DOHH2 (cell line): ENCODE data around the gene PDE4D.
A peak's percentile ranks its signal among the peaks of the same experiment; 100 is the strongest.

Experiments
- H3F3A ChIP-seq: fragments of 200-600 bp; sonication (generic), shearing (Covaris generic); 2 replicates; pipeline ENCODE4 v1.6.0; 2016; ENCODE audit warnings: antibody characterized with exemption, mild to moderate bottlenecking; ENCODE audit not compliant: control insufficient read depth, insufficient read depth
- H3K27ac ChIP-seq: fragments of 200-600 bp; sonication (generic); 2 replicates; pipeline ENCODE4 v1.5.1; 2014; ENCODE audit warnings: low read depth, mild to moderate bottlenecking, low read length, moderate library complexity
- H3K27me3 ChIP-seq: fragments of 200-600 bp; sonication (generic); 2 replicates; pipeline ENCODE4 v1.6.1; 2014; ENCODE audit warnings: mild to moderate bottlenecking, low read length, mixed read lengths; ENCODE audit not compliant: control insufficient read depth
- H3K36me3 ChIP-seq: fragments of 200-600 bp; sonication (generic); 2 replicates; pipeline ENCODE4 v1.6.1; 2014; ENCODE audit warnings: mild to moderate bottlenecking, low read length, moderate library complexity, mixed read lengths; ENCODE audit not compliant: control insufficient read depth
- H3K4me1 ChIP-seq: fragments of 200-600 bp; sonication (generic); 2 replicates; pipeline ENCODE4 v1.6.1; 2014; ENCODE audit warnings: mild to moderate bottlenecking, low read length, mixed read lengths; ENCODE audit not compliant: control insufficient read depth
- H3K4me2 ChIP-seq: fragments of 200-600 bp; sonication (generic); 2 replicates; pipeline ENCODE4 v1.6.0; 2014; ENCODE audit warnings: mild to moderate bottlenecking, low read length, moderate library complexity
- H3K4me3 ChIP-seq: fragments of 200-600 bp; sonication (generic); 2 replicates; pipeline ENCODE4 v1.5.1; 2014; ENCODE audit warnings: mild to moderate bottlenecking, low read length, mixed read lengths
- H3K79me2 ChIP-seq: fragments of 200-600 bp; sonication (generic); 2 replicates; pipeline ENCODE4 v1.6.1; 2014; ENCODE audit warnings: mild to moderate bottlenecking, low read length, mixed read lengths; ENCODE audit not compliant: control insufficient read depth
- H3K9me2 ChIP-seq: fragments of 200-600 bp; sonication (generic); replicated peaks from 2 replicates; pipeline ENCODE4 v1.6.1; 2014; ENCODE audit warnings: mild to moderate bottlenecking, low read length, mixed read lengths; ENCODE audit not compliant: control insufficient read depth
- H3K9me3 ChIP-seq: fragments of 200-600 bp; sonication (generic); 2 replicates; pipeline ENCODE4 v1.6.1; 2014; ENCODE audit warnings: antibody characterized with exemption, low read length, mixed read lengths; ENCODE audit not compliant: control insufficient read depth, insufficient read depth
- H4K20me1 ChIP-seq: fragments of 200-600 bp; sonication (generic); 2 replicates; pipeline ENCODE4 v1.6.0; 2014; ENCODE audit warnings: low read depth, mild to moderate bottlenecking, antibody characterized with exemption, low read length, moderate library complexity; ENCODE audit not compliant: control insufficient read depth, insufficient read depth
- EZH2phosphoT487 ChIP-seq: fragments of 200-600 bp; sonication (generic); IDR thresholded peaks from 2 replicates; pipeline ENCODE4 v1.6.1; 2017; ENCODE audit warnings: borderline replicate concordance, mild to moderate bottlenecking, antibody characterized with exemption, low read length, moderate library complexity, mixed read lengths
- TF ChIP-seq, protein P1 (sequence below): fragments of 200-600 bp; sonication (generic); IDR thresholded peaks from one replicate; pipeline ENCODE4 v1.5.1; 2014; ENCODE audit warnings: antibody characterized with exemption, mild to moderate bottlenecking, low read depth, low read length; ENCODE audit not compliant: poor library complexity, severe bottlenecking

The PDE4D gene

DNA sequence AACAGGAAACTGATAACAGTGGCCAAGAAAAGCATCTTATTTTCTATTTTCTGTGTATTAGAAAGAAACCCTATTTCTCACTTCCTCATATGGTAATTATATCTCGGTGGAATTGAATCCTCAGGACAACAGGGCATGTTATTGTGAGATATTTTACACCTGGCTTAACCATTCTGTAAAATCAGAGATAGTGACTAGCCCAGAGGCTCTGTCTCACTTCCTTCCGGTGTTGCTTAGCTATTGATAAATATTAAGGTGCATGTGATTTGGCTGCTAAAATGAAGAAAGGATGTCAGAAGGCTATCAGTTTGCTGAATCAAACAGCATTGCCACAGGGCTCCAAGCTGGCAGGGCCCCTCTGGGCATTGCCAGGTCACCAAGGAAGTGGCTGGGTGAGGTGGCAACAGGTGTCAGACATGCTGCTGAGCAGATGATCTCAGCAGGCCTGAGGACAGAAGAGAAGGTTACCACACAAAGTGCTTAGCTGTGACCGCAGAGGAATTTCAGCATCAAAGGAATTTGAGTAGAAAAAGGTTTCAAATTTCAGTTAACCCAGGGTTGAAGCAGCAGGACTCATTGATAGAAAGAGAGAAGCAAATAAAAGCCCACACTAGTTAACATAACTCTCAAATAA, 330.7 kb downstream of the PDE4D start:
- H3K27me3 ChIP-seq: no peaks in the 10 kb centered on the region
- H3K27ac ChIP-seq: no peak overlapping the region
- no peaks in the 10 kb centered on the region for H4K20me1 ChIP-seq
- H3K9me3 ChIP-seq: no peaks in the 10 kb centered on the region
- no peaks in the 10 kb centered on the region for H3K9me2 ChIP-seq
- no peaks in the 10 kb centered on the region for H3F3A ChIP-seq
- peak overlapping the region; percentile 31 for H3K4me2 ChIP-seq
- H3K4me1 ChIP-seq: peaks cover 13% of the 10 kb centered on the region
- TF ChIP-seq, protein P1, sequence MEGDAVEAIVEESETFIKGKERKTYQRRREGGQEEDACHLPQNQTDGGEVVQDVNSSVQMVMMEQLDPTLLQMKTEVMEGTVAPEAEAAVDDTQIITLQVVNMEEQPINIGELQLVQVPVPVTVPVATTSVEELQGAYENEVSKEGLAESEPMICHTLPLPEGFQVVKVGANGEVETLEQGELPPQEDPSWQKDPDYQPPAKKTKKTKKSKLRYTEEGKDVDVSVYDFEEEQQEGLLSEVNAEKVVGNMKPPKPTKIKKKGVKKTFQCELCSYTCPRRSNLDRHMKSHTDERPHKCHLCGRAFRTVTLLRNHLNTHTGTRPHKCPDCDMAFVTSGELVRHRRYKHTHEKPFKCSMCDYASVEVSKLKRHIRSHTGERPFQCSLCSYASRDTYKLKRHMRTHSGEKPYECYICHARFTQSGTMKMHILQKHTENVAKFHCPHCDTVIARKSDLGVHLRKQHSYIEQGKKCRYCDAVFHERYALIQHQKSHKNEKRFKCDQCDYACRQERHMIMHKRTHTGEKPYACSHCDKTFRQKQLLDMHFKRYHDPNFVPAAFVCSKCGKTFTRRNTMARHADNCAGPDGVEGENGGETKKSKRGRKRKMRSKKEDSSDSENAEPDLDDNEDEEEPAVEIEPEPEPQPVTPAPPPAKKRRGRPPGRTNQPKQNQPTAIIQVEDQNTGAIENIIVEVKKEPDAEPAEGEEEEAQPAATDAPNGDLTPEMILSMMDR: no peak
- no peak for TF ChIP-seq EZH2phosphoT487
- no peaks in the 10 kb centered on the region for H3K79me2 ChIP-seq
- no peaks in the 10 kb centered on the region for H3K36me3 ChIP-seq
- H3K4me3 ChIP-seq: no peak overlapping the region

DNA sequence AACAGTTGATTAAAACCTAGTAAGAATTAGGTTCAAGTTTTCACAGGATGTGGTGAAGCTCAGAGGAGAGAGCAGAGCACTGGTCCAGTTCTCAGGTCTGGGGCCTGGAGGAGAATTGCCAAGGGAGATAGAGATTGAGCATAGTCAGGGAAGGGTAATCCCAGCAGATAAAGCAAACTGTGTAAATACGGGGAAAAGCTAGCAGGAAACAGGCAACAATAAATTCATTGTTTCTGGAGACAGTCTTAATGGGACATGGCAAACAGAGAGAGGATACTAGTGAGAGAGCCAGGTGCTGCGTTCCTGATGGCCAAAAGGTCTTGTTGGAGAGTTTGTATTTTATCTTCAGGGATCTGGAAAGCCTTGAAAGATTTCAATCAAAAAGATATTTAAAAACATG, 333.0 kb downstream of the PDE4D start:
- Histone ChIP-seq H3K9me2 (no peaks in the 10 kb centered on the region), H3K27me3 (no peaks in the 10 kb centered on the region), H3K9me3 (no peaks in the 10 kb centered on the region), H3K4me1 (peaks cover 13% of the 10 kb centered on the region), H3K36me3 (no peaks in the 10 kb centered on the region), H3K4me2 (no peak overlapping the region), H3K79me2 (no peaks in the 10 kb centered on the region), H3F3A (no peaks in the 10 kb centered on the region), H4K20me1 (no peaks in the 10 kb centered on the region), H3K27ac (no peak overlapping the region), H3K4me3 (no peak overlapping the region)
- TF ChIP-seq EZH2phosphoT487: no peak
- TF ChIP-seq, protein P1: no peak

DNA sequence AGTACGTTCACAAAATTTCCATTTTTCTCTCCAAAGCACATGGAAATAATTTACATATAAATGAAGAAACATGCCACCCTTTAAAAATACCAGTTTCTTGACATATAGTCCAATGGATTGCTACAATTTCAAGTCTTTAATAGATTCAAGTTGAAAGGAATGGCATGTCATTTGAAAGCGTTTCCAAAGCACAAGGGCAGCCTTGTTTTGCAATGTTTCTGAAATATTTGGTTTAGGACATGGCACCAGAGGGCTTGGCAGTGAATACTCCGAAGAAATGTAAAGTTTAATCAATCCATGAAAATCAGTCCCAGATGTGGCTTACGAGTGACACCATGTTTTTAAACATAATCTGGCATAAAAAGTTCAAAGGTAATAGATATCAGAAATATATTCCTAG, 333.7 kb downstream of the PDE4D start:
- Histone ChIP-seq H3K27ac (no peak overlapping the region), H3K9me3 (no peaks in the 10 kb centered on the region), H4K20me1 (no peaks in the 10 kb centered on the region), H3K36me3 (no peaks in the 10 kb centered on the region), H3K4me3 (no peak overlapping the region), H3K27me3 (no peaks in the 10 kb centered on the region), H3K9me2 (no peaks in the 10 kb centered on the region), H3K4me2 (no peak overlapping the region), H3F3A (no peaks in the 10 kb centered on the region), H3K79me2 (no peaks in the 10 kb centered on the region), H3K4me1 (peaks cover 13% of the 10 kb centered on the region)
- TF ChIP-seq EZH2phosphoT487: no peak
- TF ChIP-seq, protein P1: no peak

DNA sequence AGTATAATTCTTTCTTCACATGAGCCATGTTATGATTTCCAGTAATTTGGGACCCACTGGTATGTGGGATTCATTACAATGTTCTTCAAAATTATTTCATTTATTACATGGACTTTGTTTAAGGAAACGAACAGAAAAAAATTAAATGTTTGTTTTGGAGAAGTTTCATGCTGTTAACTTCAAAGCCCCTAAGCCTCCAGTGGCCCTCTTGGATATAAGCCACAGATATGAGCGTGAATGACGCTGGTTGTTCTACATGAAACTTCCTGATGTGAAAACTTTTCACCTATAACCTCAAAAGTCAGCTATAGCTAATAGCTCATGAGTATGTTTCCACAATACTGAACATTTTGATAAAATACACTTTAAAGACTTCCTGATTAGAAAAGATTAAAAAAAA, 334.2 kb downstream of the PDE4D start:
- TF ChIP-seq, protein P1: no peak
- TF ChIP-seq EZH2phosphoT487: no peak
- H3K4me1 ChIP-seq: peaks cover 13% of the 10 kb centered on the region
- H3K27me3 ChIP-seq: no peaks in the 10 kb centered on the region

More for the DNA sequence above, 334.2 kb downstream of the PDE4D start:
- no peaks in the 10 kb centered on the region for H3F3A ChIP-seq
- H3K79me2 ChIP-seq: no peaks in the 10 kb centered on the region
- H3K4me2 ChIP-seq: no peak overlapping the region
- no peaks in the 10 kb centered on the region for H4K20me1 ChIP-seq
- no peaks in the 10 kb centered on the region for H3K9me2 ChIP-seq
- H3K9me3 ChIP-seq: no peaks in the 10 kb centered on the region
- H3K36me3 ChIP-seq: no peaks in the 10 kb centered on the region
- no peak overlapping the region for H3K4me3 ChIP-seq
- H3K27ac ChIP-seq: no peak overlapping the region
